C4-2B (cell line): ENCODE measurements around the gene NF2.
A peak's percentile ranks its signal among the peaks of the same experiment; 100 is the strongest.
"Not testable (repeated sequence)": the region's sequence is repeated elsewhere in the genome, so short reads cannot be mapped to it uniquely, and the experiment has no call there.

ENCODE experiments used
- H3K27ac ChIP-seq: fragments of 450-650 bp; 2 replicates; pipeline ENCODE4 v1.5.1; 2017
- CTCF ChIP-seq: fragments of 450-650 bp; conservative IDR thresholded peaks from 2 replicates; pipeline ENCODE4 v1.5.1; 2017; ENCODE audit warnings: mild to moderate bottlenecking
- ZFX ChIP-seq: fragments of 450-650 bp; IDR thresholded peaks from 2 replicates; pipeline ENCODE4 v1.6.1; 2017

Gene NF2

DNA sequence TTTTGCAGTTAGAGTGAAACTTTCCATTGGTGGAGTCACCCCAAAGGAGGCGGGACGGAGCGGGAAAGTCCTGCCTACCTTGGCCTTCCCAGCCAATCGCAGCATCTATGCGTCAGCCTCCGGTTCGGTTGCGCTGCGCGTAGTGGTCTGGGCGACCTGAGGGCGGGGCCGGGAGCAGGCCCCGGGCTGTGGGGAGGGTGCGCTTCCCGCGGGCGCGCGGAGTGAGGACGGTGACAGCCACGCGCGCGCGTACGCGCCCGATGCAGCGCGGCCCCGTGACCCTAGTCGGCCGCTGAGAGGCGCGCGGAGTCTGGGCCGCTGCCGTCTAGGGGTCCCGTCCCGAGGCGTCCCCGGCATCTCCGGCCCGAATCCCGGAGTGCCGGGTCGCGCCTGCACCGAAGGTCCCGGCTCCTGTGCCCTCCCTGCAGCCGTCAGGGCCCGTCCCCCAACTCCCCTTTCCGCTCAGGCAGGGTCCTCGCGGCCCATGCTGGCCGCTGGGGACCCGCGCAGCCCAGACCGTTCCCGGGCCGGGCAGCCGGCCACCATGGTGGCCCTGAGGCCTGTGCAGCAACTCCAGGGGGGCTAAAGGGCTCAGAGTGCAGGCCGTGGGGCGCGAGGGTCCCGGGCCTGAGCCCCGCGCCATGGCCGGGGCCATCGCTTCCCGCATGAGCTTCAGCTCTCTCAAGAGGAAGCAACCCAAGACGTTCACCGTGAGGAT lies at the start of gene NF2:
Gene NF2, plus strand, starts transcription at position 276 of the 718 bp plus-strand sequence. Its CDS starts 366 bp downstream, at position 642.
- peak; percentile 97 for TF ChIP-seq ZFX
- TF ChIP-seq CTCF, result no peak; the same call in 1 of the 2 replicates
- H3K27ac ChIP-seq, result peak within 1 kb of the TSS; percentile 97

GRCh38 chr22:29555065-29555644 lies 48.3 kb upstream of the NF2 start:
- no peak for TF ChIP-seq CTCF
- peak overlapping the region; percentile 70 for H3K27ac ChIP-seq

DNA sequence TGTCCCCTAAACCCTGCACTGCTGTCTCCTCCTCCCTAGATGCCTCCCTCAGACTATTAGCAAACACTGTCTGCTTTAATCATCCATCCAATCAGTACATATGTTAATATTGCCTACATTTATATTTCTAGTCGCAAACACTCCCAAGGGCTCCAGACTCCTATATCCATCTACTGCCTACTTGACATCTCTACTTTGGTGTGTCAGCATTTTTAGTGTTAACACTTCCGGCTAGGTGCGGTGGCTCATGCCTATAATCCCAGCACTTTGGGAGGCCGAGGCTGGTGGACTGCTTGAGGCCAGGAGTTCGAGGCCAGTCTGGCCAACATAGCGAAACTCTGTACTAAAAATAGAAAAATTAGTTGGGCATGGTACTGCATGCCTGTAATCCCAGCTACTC lies 44.4 kb upstream of the NF2 start:
- no peak for TF ChIP-seq ZFX
- H3K27ac ChIP-seq, result no peak overlapping the region

DNA sequence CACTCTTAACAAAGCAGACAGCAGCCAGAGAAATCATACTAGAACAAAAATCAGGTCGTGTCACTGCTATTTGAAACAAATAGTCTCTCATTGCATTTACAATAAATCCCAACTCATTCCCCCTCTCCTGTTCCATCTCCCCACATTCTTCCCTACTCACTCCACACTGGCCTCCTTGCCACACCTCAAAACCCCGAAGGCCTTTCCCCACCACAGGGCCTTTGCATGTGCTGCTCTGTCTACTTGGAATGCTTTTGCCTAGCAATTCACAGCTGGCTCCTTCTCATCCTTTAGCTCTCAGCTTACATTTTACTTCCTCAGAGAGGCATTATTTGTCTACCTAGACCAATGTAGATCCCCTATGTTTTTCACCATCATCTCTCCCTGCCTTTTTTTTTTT lies 43.6 kb upstream of the NF2 start:
- no peak overlapping the region for H3K27ac ChIP-seq
- TF ChIP-seq CTCF (no peak), ZFX (no peak)

DNA sequence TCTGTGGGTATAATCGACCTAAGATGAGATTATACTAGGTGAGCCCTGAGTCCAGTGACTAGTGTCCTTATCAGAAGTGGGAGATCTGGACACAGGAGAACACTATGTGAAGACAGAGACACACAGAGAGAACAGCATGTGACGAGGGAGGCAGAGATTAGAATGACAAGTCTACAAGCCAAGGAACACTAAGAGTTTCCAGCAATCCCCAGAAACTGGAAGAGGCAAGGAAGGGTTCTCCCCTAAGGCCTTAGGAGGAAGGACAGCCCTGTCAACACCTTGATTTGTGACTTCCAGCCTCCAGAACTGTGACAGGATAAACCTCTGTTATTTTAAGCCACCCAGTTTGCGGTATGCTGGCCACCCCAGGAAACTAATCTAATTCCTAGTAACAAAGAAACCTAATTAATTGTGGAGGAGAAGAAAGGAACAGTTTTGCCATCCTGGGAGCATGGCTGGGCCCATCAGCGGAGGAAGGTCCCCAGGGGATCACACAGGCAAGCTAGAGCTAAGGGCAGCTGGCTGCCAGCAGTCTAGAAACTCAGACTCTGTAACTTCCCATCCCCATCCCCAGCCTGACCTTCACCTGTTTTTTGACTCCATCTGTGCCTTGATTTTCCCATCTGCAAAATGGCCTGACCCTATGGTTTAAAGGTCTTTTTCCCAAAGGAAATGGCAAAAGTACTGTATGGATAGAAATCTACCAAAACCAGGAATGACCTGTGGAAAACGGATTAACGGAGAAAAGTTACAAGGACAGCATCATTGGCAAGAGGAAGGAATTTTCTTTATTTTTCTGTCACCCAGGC lies 39.6 kb upstream of the NF2 start:
- TF ChIP-seq CTCF (no peak), ZFX (no peak)
- peak overlapping the region; percentile 18; the same call in 1 of the 2 replicates for H3K27ac ChIP-seq

- H3K27ac ChIP-seq, result not testable (repeated sequence)
These were observed 36.9 kb upstream of the NF2 start for GRCh38 chr22:29566513-29566912.

- no peak overlapping the region for H3K27ac ChIP-seq
- TF ChIP-seq CTCF (no peak), ZFX (no peak)
These were observed 36.1 kb upstream of the NF2 start for GRCh38 chr22:29567338-29567737.

DNA sequence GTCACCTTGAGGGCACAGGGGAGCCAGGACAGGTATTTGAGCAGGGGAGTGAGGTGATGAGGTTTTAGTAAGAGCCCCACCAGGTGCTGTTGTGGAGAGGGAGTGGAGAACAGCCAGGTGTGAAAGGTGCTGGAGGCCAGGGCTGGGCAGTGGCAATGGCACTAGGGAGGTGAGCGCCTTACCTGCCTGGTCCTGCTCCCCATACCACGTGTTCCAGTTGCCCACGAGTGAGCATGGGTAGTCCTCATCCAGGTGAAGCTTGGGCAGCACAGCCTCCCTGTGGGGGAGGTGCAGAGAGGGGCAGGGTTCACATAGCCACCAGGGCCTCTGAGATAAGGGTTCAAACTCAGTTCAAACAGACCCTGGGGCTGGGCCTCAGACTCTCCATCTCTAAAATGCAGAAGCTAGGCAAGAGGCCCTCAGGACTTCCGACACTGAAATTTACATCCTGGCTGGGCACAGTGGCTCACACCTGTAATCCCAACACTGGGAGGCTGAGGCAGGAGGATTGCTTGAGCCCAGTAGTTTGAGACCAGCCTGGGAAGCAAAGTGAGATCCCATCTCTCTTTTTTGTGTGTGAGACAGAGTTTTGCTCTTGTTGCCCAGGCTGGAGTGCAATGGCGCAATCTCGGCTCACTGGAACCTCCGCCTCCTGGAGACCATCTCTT lies 34.3 kb upstream of the NF2 start:
- TF ChIP-seq ZFX (no peak), CTCF (no peak)
- no peak overlapping the region for H3K27ac ChIP-seq
